Mesenchymal stem cell (in vitro differentiated cells and primary cell): ENCODE results near the gene CLEC4G.

ENCODE experiments used
- DNase-seq: peaks from one replicate; pipeline ENCODE4 v3.0.0-alpha.2; 2013
- H2AFZ ChIP-seq: one replicate; pipeline ENCODE4 v1.6.1; 2013; ENCODE audit warnings: low read depth, mild to moderate bottlenecking, control low read depth, inconsistent platforms, low read length, moderate library complexity
- H2AK5ac ChIP-seq: 2 replicates; pipeline ENCODE4 v1.6.1; 2013; ENCODE audit warnings: low read length, moderate library complexity, mild to moderate bottlenecking, inconsistent platforms; ENCODE audit not compliant: severe bottlenecking
- H2BK120ac ChIP-seq: one replicate; pipeline ENCODE4 v1.6.1; 2013; ENCODE audit warnings: low read depth, mild to moderate bottlenecking, inconsistent platforms, low read length, moderate library complexity
- H2BK12ac ChIP-seq, 2 experiments: one replicate each; pipeline ENCODE4 v1.6.1; 2013; ENCODE audit warnings: inconsistent platforms in 2 of 2, low read length in 2 of 2, mild to moderate bottlenecking in 2 of 2, moderate library complexity in 2 of 2, control low read depth in 1 of 2
- H2BK15ac ChIP-seq: one replicate; pipeline ENCODE4 v1.6.1; 2013; ENCODE audit warnings: mild to moderate bottlenecking, low read depth, inconsistent platforms; ENCODE audit not compliant: poor library complexity, severe bottlenecking
- H2BK5ac ChIP-seq: 2 replicates; pipeline ENCODE4 v1.6.1; 2013; ENCODE audit warnings: low read depth, mild to moderate bottlenecking, low read length, control low read depth, inconsistent platforms; ENCODE audit not compliant: poor library complexity, severe bottlenecking
- H3K14ac ChIP-seq, 2 experiments: one replicate each; pipeline ENCODE4 v1.6.1; 2013; ENCODE audit warnings: inconsistent platforms in 2 of 2, low read length in 2 of 2, control low read depth in 1 of 2, mild to moderate bottlenecking in 1 of 2, moderate library complexity in 1 of 2
- H3K18ac ChIP-seq, 2 experiments: one replicate each; pipeline ENCODE4 v1.6.1; 2013; ENCODE audit warnings: inconsistent platforms in 2 of 2, low read length in 2 of 2, control low read depth in 1 of 2, low read depth in 1 of 2, mild to moderate bottlenecking in 1 of 2
- H3K23ac ChIP-seq, 2 experiments: one replicate each; pipeline ENCODE4 v1.6.1; 2013; ENCODE audit warnings: inconsistent platforms in 2 of 2, low read length in 2 of 2, mild to moderate bottlenecking in 2 of 2, moderate library complexity in 2 of 2, control low read depth in 1 of 2
- H3K27ac ChIP-seq: 2 replicates; pipeline ENCODE4 v1.5.1; 2013; ENCODE audit warnings: mild to moderate bottlenecking, moderate library complexity, low read length, control low read depth, inconsistent platforms; ENCODE audit not compliant: poor library complexity, severe bottlenecking
- H3K27me3 ChIP-seq, 2 experiments: 2 replicates each; pipeline versions ENCODE4 v1.6.1 to v1.7.0; 2013; ENCODE audit warnings: low read length in 2 of 2, mild to moderate bottlenecking in 2 of 2, moderate library complexity in 2 of 2, control low read depth in 1 of 2, inconsistent platforms in 1 of 2; ENCODE audit not compliant: control insufficient read depth in 1 of 2, insufficient read depth in 1 of 2
- H3K36me3 ChIP-seq, 2 experiments: 2 replicates each; pipeline versions ENCODE4 v1.6.1 to v1.7.0; 2013; ENCODE audit warnings: low read length in 2 of 2, control low read depth in 1 of 2, inconsistent platforms in 1 of 2, low read depth in 1 of 2, mild to moderate bottlenecking in 1 of 2; ENCODE audit not compliant: insufficient read depth in 2 of 2, control insufficient read depth in 1 of 2
- H3K4ac ChIP-seq, 2 experiments: one replicate each; pipeline ENCODE4 v1.6.1; 2013; ENCODE audit warnings: inconsistent platforms in 2 of 2, low read length in 2 of 2, mild to moderate bottlenecking in 2 of 2, moderate library complexity in 2 of 2, control low read depth in 1 of 2, low read depth in 1 of 2
- H3K4me1 ChIP-seq: 2 replicates; pipeline ENCODE4 v1.6.1; 2013; ENCODE audit warnings: low read depth, low read length, control low read depth; ENCODE audit not compliant: control insufficient read depth, insufficient read depth
- H3K4me2 ChIP-seq: 2 replicates; pipeline ENCODE4 v1.6.1; 2013; ENCODE audit warnings: low read length, mild to moderate bottlenecking, inconsistent platforms; ENCODE audit not compliant: poor library complexity, severe bottlenecking
- H3K4me3 ChIP-seq, 2 experiments: 2 replicates each; pipeline versions ENCODE4 v1.5.1 to v1.7.0; 2013; ENCODE audit warnings: low read length in 2 of 2, mild to moderate bottlenecking in 2 of 2, control low read depth in 1 of 2, low read depth in 1 of 2; ENCODE audit not compliant: insufficient read depth in 1 of 2
- H3K79me1 ChIP-seq: replicated peaks from 2 replicates; pipeline ENCODE4 v1.6.1; 2013; ENCODE audit warnings: mild to moderate bottlenecking, control low read depth, low read length, inconsistent platforms; ENCODE audit not compliant: poor library complexity, severe bottlenecking
- H3K9ac ChIP-seq: 2 replicates; pipeline ENCODE4 v1.7.0; 2013; ENCODE audit warnings: mild to moderate bottlenecking, low read length, moderate library complexity
- H3K9me3 ChIP-seq: 2 replicates; pipeline ENCODE4 v1.7.0; 2013; ENCODE audit warnings: mild to moderate bottlenecking, low read length; ENCODE audit not compliant: control insufficient read depth
- H4K8ac ChIP-seq: one replicate; pipeline ENCODE4 v1.6.1; 2013; ENCODE audit warnings: inconsistent platforms, mild to moderate bottlenecking, low read length, moderate library complexity
- H4K91ac ChIP-seq: one replicate; pipeline ENCODE4 v1.6.1; 2013; ENCODE audit warnings: mild to moderate bottlenecking, low read length, inconsistent platforms
- WGBS: methylation state at CpG from one replicate; pipeline ENCODE4 v1.1.7; 2013; ENCODE audit warnings: mixed read lengths; 5-methylcytosine and 5-hydroxymethylcytosine counted together

The CLEC4G gene

DNA sequence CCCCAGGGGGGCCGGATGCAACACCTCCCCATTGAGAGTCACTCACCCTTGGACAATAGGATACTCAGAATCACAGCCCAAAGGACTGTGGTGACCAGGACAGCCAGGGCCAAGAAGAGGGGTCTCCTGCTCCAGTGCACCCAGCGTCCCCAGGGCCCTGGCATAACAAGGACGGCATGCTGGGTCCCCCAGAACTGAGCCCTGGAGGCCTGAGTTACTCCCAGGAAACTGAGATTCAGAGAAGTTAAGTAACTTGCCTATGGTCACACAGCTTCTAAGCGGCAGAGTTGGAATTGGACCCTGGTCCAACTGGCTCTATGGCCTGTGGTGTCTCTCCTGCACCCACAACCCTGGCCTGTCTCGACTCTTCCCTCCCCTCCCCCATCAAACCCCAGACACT lies 295 bp downstream of the CLEC4G start:
- Histone ChIP-seq H2BK5ac (no peak overlapping the region), H3K9me3 (no peaks in the 10 kb centered on the region), H3K4me1 (peaks cover 2% of the 10 kb centered on the region), H3K4me3 (no peak overlapping the region), H2AK5ac (no peak overlapping the region), H3K27me3 (peaks cover 30 to 80% of the 10 kb centered on the region in 2 experiments), H2BK12ac (no peak overlapping the region), H4K8ac (no peak overlapping the region), H3K4me2 (no peak overlapping the region), H3K27ac (no peak overlapping the region), H4K91ac (no peak overlapping the region), H3K36me3 (no peaks in the 10 kb centered on the region), H3K9ac (no peak overlapping the region), H3K23ac (no peak overlapping the region), H2AFZ (no peak overlapping the region), H3K18ac (no peak overlapping the region), H3K14ac (no peak overlapping the region), H2BK120ac (no peak overlapping the region), H2BK15ac (no peak overlapping the region), H3K79me1 (no peaks in the 10 kb centered on the region), H3K4ac (no peak overlapping the region)
- 75% methylated on average over 5 of the region's 5 CpGs for WGBS
- DNase-seq: no peak

DNA sequence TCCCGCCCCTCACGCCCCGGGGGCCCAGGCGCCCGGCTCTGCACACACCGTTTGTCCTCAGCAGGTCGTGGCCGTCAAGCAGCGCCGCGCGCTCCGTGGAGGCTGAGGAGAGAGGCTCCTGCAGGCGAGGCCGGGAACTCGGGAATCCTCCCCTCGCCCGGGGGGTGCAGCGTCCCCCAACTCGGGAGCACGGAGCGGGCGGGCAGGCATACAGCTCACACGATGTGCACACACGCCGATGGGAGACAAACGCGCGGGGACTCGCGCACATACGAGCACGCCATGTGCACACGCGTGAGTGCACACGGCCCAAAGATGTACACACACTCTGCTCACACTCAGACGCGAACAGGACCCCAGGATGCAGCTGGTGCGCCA lies 703 bp downstream of the CLEC4G start:
- H4K91ac ChIP-seq: no peak overlapping the region
- no peak overlapping the region for H2BK15ac ChIP-seq
- H3K9me3 ChIP-seq: no peaks in the 10 kb centered on the region
- no peak overlapping the region for H3K9ac ChIP-seq
- H3K4me3 ChIP-seq: no peak overlapping the region
- no peak overlapping the region for H2AK5ac ChIP-seq
- no peak overlapping the region for H2BK120ac ChIP-seq
- no peak overlapping the region for H2BK5ac ChIP-seq
- no peak overlapping the region for H3K18ac ChIP-seq
- no peak for DNase-seq
- H3K4ac ChIP-seq: no peak overlapping the region
- H2BK12ac ChIP-seq: no peak overlapping the region
- H3K4me2 ChIP-seq: no peak overlapping the region
- 82% methylated on average over 35 of the region's 39 CpGs for WGBS
- H3K14ac ChIP-seq: no peak overlapping the region
- no peaks in the 10 kb centered on the region for H3K79me1 ChIP-seq
- H4K8ac ChIP-seq: no peak overlapping the region
- no peaks in the 10 kb centered on the region for H3K36me3 ChIP-seq
- no peak overlapping the region for H3K27ac ChIP-seq
- no peak overlapping the region for H2AFZ ChIP-seq
- no peak overlapping the region for H3K23ac ChIP-seq
- H3K27me3 ChIP-seq: peaks cover 30 to 81% of the 10 kb centered on the region in 2 experiments
- peaks cover 2% of the 10 kb centered on the region for H3K4me1 ChIP-seq

DNA sequence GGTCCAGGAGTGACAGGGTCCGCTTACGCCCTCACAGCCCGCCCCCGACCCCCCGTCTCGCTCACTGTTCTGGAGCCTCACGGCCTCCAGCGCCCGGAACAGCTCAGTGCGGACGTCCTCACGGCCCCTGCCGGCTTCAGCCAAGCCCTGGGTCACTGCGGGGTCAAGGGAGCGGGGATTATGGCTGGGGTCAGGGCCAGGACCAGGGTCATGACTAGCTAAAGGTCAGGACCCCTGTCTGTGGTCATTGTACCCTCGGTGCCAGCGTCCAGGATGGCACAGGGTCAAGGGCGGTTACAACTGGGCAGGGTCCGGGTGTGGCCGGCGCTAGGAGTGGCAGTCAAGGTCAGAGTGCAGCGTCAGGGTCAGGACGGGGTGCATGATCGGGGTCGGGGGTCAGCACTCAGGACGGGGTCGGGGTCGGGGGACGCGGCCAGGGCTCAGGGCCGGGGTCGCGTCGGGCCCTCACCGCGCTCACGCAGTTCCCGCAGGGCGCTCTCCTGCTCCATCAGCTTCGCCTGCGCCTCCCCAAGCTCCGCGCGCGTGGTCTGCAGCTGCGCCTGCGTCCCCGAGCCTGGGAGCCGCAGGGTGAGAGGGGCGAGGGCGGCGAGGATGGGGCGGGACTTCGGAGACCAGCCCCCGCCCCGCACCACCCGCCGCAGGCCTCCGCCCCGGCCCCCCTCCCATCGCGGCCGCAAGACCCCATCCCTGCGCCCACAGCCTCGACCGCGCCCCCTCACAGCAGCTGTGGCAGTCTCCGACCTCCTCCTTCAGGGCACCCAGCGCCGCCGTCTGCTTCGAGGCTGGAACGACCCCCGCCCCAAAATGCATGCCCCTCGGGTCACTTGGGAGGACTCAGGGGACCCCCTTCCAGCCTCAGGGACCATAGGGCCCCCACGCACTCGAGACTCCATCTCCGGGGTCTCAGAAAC lies 1.4 kb downstream of the CLEC4G start:
- Histone ChIP-seq H3K18ac (no peak overlapping the region), H3K4ac (no peak overlapping the region), H2AK5ac (no peak overlapping the region), H3K4me2 (no peak overlapping the region), H2AFZ (no peak overlapping the region), H3K79me1 (no peaks in the 10 kb centered on the region), H3K36me3 (no peaks in the 10 kb centered on the region), H2BK5ac (no peak overlapping the region), H3K14ac (no peak overlapping the region), H3K4me1 (peaks cover 2% of the 10 kb centered on the region), H3K23ac (no peak overlapping the region), H2BK12ac (no peak overlapping the region), H2BK120ac (no peak overlapping the region), H4K8ac (no peak overlapping the region), H3K9me3 (no peaks in the 10 kb centered on the region), H3K27ac (no peak overlapping the region), H3K9ac (no peak overlapping the region), H3K4me3 (no peak overlapping the region), H3K27me3 (peaks cover 30 to 78% of the 10 kb centered on the region in 2 experiments), H2BK15ac (no peak overlapping the region), H4K91ac (no peak overlapping the region)
- no peak for DNase-seq
- 20% methylated on average over 50 of the region's 78 CpGs for WGBS

DNA sequence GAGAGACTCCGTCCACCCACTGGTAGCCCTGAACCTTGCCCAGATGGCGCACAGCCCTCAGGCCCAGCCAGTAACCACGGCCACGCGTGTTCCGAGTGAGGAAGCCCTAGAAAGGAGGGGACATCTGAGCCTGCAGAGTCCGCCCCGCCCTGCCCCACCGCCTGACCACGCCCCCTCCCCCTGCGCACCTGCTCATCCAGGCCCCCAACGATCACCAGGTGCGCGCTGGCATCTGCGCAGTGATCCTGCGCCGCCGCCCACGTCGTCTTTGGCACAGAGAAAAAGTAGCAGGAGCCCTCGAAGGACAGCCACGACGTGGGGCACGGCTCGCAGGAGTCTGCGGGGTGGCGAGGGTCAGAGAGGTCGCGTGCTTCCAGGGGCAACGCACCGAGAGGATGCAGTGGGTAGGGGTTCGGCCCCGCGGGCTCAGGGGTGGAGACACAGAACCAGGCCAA lies 2.1 kb downstream of the CLEC4G start:
- Histone ChIP-seq H3K4me3 (no peak overlapping the region), H3K36me3 (no peaks in the 10 kb centered on the region), H3K27ac (no peak overlapping the region), H3K9ac (no peak overlapping the region), H4K91ac (no peak overlapping the region), H3K4me2 (no peak overlapping the region), H3K4ac (no peak overlapping the region), H4K8ac (no peak overlapping the region), H3K14ac (no peak overlapping the region), H3K27me3 (peaks cover 29 to 77% of the 10 kb centered on the region in 2 experiments), H2BK5ac (no peak overlapping the region), H3K23ac (no peak overlapping the region), H3K9me3 (no peaks in the 10 kb centered on the region), H3K18ac (no peak overlapping the region), H2AK5ac (no peak overlapping the region), H2BK15ac (no peak overlapping the region), H3K79me1 (no peaks in the 10 kb centered on the region), H2AFZ (no peak overlapping the region), H2BK120ac (no peak overlapping the region), H2BK12ac (no peak overlapping the region), H3K4me1 (peaks cover 2% of the 10 kb centered on the region)
- DNase-seq: no peak
- WGBS: 15% methylated on average over 30 of the region's 34 CpGs
